ENCODE measurements around the gene C1QL2. TPM values are rescaled to one million over a fixed set of nuclear protein-coding genes. Genes with fewer than 3 reads are reported as not detected.

The C1QL2 gene
- total and polyA plus RNA-seq, 11 donors, result 0.08 to 0.25 TPM; not detected in 9

DNA sequence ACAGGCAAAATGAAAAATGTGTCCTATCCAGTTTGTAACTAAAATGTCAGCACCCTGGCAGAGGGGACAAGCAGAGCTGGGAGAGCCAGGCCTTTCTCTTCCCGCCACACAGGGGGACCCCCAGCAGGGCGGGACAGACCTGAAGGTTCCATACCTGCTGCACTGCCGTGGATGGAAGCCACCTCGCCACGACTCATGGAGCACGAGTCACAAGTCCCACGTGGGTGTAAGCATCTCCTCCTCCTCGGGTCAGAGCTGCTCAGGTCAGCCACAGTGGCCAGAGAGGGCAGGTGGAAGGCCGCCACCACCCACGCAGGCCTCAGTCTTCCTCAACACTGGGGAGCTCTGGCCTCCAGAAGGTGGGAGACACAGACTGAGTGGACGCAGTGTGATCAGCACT lies 21.0 kb downstream of the C1QL2 start:
- no peaks in the 10 kb centered on the region for H3K4me1 ChIP-seq
- no peaks in the 10 kb centered on the region for H3K36me3 ChIP-seq
- TF ChIP-seq, protein P1, sequence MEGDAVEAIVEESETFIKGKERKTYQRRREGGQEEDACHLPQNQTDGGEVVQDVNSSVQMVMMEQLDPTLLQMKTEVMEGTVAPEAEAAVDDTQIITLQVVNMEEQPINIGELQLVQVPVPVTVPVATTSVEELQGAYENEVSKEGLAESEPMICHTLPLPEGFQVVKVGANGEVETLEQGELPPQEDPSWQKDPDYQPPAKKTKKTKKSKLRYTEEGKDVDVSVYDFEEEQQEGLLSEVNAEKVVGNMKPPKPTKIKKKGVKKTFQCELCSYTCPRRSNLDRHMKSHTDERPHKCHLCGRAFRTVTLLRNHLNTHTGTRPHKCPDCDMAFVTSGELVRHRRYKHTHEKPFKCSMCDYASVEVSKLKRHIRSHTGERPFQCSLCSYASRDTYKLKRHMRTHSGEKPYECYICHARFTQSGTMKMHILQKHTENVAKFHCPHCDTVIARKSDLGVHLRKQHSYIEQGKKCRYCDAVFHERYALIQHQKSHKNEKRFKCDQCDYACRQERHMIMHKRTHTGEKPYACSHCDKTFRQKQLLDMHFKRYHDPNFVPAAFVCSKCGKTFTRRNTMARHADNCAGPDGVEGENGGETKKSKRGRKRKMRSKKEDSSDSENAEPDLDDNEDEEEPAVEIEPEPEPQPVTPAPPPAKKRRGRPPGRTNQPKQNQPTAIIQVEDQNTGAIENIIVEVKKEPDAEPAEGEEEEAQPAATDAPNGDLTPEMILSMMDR (IDR thresholded peaks at IDR 0.05), result no peak
- TF ChIP-seq POLR2A (IDR thresholded peaks at IDR 0.05), result no peak
- DNase-seq (no peak), ATAC-seq (no peak)
- intact Hi-C loops (cut with DNase I), result no loop called here
- H3K27me3 ChIP-seq, result peaks cover 0 to 27% (median 3%) of the 10 kb centered on the region in 9 donors
- WGBS, 4 donors, result 68 to 82% (median 70%) methylated on average over 11 of the region's 11 CpGs
- H3K27ac ChIP-seq, result no peak overlapping the region
- no peak overlapping the region for H3K4me3 ChIP-seq
- H3K9me3 ChIP-seq, result peaks cover 0 to 4% (median 0%) of the 10 kb centered on the region in 12 donors

DNA sequence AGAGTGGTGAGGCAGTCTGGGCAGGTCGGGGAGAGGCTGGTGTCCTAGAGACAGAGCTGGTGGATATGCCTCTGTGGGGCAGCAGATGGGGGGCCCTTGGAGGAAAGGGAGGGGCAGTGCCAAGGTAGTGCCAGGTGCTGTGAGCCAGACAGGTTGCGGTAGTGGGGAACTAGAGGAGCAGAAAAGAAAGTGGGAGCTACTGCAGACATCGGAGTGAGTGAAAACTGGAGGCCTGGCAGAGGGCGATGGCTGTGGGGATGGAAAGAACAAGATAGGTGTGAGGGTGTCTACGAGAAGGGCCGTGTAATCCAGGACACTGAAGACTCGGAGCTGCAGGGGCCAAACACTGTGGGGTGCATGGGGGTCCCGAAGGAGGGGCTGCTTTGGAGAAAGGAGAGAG lies 21.7 kb downstream of the C1QL2 start:
- no peak for DNase-seq
- Histone ChIP-seq H3K36me3 (no peaks in the 10 kb centered on the region), H3K4me3 (no peak overlapping the region), H3K27me3 (peaks cover 0 to 27% (median 3%) of the 10 kb centered on the region in 9 donors), H3K27ac (no peak overlapping the region), H3K9me3 (peaks cover 0 to 4% (median 0%) of the 10 kb centered on the region in 12 donors), H3K4me1 (no peaks in the 10 kb centered on the region)
- TF ChIP-seq, protein P1 (IDR thresholded peaks at IDR 0.05), result no peak
- no peak for TF ChIP-seq POLR2A (IDR thresholded peaks at IDR 0.05)
- no peak for ATAC-seq
- intact Hi-C loops (cut with DNase I), result no loop called here
- 76 to 80% (median 77%) methylated on average over 8 of the region's 8 CpGs for WGBS, 4 donors

GRCh38 chr2:119136093-119136492 lies 22.5 kb downstream of the C1QL2 start:
- H3K27ac ChIP-seq, result no peak overlapping the region
- H3K9me3 ChIP-seq, result peaks cover 0 to 4% (median 0%) of the 10 kb centered on the region in 12 donors
- TF ChIP-seq, protein P1 (IDR thresholded peaks at IDR 0.05), result no peak
- TF ChIP-seq POLR2A (IDR thresholded peaks at IDR 0.05), result no peak
- H3K4me1 ChIP-seq, result no peaks in the 10 kb centered on the region
- intact Hi-C loops (cut with DNase I), result no loop called here
- ATAC-seq (no peak), DNase-seq (no peak)
- 54 to 67% (median 61%) methylated on average over 3 to 7 of the region's 7 CpGs for WGBS, 4 donors
- no peak overlapping the region for H3K4me3 ChIP-seq
- peaks cover 0 to 27% (median 3%) of the 10 kb centered on the region in 9 donors for H3K27me3 ChIP-seq
- no peaks in the 10 kb centered on the region for H3K36me3 ChIP-seq

- WGBS, 4 donors, result 60 to 80% (median 73%) methylated on average over 8 to 10 of the region's 10 CpGs
- no peaks in the 10 kb centered on the region for H3K4me1 ChIP-seq
- H3K27ac ChIP-seq, result no peak overlapping the region
- intact Hi-C loops (cut with DNase I), result no loop called here
- no peaks in the 10 kb centered on the region for H3K36me3 ChIP-seq
- H3K9me3 ChIP-seq, result peaks cover 0 to 4% (median 0%) of the 10 kb centered on the region in 12 donors
- DNase-seq, result no peak
- TF ChIP-seq, protein P1 (IDR thresholded peaks at IDR 0.05), result no peak
- TF ChIP-seq POLR2A (IDR thresholded peaks at IDR 0.05), result no peak
- no peak overlapping the region for H3K4me3 ChIP-seq
- ATAC-seq, result no peak
- H3K27me3 ChIP-seq, result peaks cover 0 to 29% (median 4%) of the 10 kb centered on the region in 9 donors
These were observed 23.8 kb downstream of the C1QL2 start for GRCh38 chr2:119134775-119135174.
